Vagina (tissue), 2 donors: Measurements from ENCODE around the gene SCGB2B2.

Experiments used
- CTCF ChIP-seq, 3 experiments: fragments of 450-650 bp in 2 of 3; fragments of 200-600 bp in 1 of 3; sonication (generic) in 1 of 3; IDR thresholded peaks; one replicate each; pipeline ENCODE4 v1.5.1; 2017 to 2019; ENCODE audit warnings: antibody characterized with exemption in 3 of 3, mild to moderate bottlenecking in 2 of 3, moderate library complexity in 2 of 3
- POLR2A ChIP-seq, 2 donors: fragments of 450-650 bp; IDR thresholded peaks; one replicate each; pipeline ENCODE4 v1.6.1; 2017; ENCODE audit warnings: antibody characterized with exemption in 2 of 2, mild to moderate bottlenecking in 2 of 2, moderate library complexity in 2 of 2
- POLR2AphosphoS5 ChIP-seq, 2 donors: sonication (generic); formaldehyde crosslinking; IDR thresholded peaks; one replicate each; pipeline ENCODE4 v1.9.0; 2017; ENCODE audit warnings: antibody characterized with exemption in 2 of 2, mild to moderate bottlenecking in 2 of 2, low read depth in 1 of 2; ENCODE audit not compliant: insufficient read depth in 1 of 2

DNA sequence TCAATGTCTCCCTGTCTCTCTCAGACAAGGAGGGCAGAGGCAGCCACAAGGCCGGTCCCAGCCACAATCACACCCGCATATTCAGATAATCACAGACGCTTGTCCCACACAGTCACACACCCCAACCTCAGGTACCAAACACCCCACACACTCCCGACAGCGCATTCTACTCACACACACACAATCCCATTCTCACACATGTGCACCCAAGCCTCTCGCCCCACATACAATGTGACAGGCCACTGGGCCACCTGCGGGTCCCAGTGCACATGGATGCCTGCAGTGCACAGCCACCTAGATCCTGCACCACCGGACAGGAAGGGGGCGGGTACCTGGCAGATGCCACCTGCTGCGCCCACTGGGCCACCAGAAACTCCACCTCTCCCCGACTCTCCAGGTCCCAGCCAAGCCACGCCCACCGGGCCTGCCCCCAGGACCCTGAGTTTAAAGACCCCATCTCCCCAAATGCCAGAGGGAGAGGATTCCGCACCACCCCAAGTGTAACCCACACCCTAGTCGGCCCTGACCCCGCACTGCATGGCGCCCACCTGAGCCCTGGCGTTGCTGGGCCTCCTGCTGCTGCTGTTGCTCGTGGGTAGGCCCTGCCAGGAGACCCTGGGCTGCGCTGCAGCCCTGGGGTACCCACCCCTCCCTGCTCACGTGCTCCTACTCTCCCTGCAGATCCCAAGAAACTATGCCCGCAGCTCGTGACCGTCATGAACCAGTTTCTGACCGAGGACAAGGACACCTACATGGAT lies 10.6 kb downstream of the SCGB2B2 start:
- TF ChIP-seq CTCF (IDR thresholded peaks at IDR 0.05) (no peak), POLR2AphosphoS5 (IDR thresholded peaks at IDR 0.05; ENCODE audit: insufficient read depth in 1 of 2, low read depth in 1 of 2) (no peak), POLR2A (IDR thresholded peaks at IDR 0.05) (no peak)
